ENCODE measurements around the gene SCMH1. TPM values are rescaled to one million over a fixed set of nuclear protein-coding genes. Genes with fewer than 3 reads are reported as not detected.

Gene SCMH1
- total and polyA plus RNA-seq, 7 donors: 16.2 to 39.4 (median 28.3) TPM

DNA sequence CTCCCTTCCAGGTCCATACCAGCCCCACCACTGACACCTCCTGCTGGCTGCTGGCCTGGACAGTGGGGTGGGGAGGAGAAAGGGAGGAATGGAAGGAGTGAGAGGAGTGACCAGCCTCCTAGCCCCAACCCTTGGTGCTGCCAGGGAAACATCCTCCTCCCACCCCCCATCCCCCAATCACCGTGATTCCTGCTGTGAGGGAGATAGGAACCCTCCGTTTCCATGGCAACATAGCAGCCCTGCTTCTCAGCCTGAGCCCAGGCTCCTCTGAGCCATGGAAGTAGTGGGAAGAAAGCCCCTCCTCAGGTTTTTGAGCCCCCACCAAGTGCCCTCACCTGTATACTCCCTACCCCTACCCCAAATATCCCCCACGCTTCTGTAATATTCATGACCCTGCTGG lies 44.4 kb upstream of the SCMH1 start:
- Histone ChIP-seq H3K4me3 (no peak overlapping the region), H3K27ac (no peak overlapping the region), H3K4me1 (no peaks in the 10 kb centered on the region), H3K9me3 (no peaks in the 10 kb centered on the region), H3K36me3 (ENCODE audit: insufficient read depth in 1 of 2, low read depth in 1 of 2) (no peaks in the 10 kb centered on the region), H3K27me3 (ENCODE audit: insufficient read depth in 3 of 3, low read length in 2 of 3) (no peaks in the 10 kb centered on the region)
- DNase-seq (no peak), ATAC-seq (no peak)
- 58 to 81% (median 70%) methylated on average over 3 of the region's 3 CpGs for WGBS, 3 donors
- intact Hi-C loops (cut with DNase I): no loop called here
- TF ChIP-seq, protein P1, sequence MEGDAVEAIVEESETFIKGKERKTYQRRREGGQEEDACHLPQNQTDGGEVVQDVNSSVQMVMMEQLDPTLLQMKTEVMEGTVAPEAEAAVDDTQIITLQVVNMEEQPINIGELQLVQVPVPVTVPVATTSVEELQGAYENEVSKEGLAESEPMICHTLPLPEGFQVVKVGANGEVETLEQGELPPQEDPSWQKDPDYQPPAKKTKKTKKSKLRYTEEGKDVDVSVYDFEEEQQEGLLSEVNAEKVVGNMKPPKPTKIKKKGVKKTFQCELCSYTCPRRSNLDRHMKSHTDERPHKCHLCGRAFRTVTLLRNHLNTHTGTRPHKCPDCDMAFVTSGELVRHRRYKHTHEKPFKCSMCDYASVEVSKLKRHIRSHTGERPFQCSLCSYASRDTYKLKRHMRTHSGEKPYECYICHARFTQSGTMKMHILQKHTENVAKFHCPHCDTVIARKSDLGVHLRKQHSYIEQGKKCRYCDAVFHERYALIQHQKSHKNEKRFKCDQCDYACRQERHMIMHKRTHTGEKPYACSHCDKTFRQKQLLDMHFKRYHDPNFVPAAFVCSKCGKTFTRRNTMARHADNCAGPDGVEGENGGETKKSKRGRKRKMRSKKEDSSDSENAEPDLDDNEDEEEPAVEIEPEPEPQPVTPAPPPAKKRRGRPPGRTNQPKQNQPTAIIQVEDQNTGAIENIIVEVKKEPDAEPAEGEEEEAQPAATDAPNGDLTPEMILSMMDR (IDR thresholded peaks at IDR 0.05): no peak

DNA sequence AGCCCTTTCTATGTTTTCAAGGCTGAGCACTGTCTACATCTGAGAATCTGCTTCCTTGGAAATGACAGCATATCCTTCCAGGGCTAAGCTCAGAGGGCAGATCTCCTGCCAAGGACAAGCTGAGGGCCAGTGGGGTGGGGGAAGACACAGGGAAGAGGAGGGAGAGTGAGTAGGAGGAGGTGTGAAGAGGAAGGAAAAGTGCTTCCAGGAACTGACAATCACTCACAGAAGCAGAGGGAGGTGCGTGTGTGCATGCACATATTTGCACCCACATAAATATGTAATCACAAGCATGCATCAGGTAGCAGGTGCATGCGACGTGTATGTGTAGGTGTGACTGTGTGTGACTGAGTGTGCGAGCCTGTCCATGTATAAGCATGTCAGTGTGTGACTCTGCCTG lies 43.7 kb upstream of the SCMH1 start:
- TF ChIP-seq, protein P1 (IDR thresholded peaks at IDR 0.05): no peak
- DNase-seq (no peak), ATAC-seq (peak in 1 of 4 donors; percentile 26)
- no peak overlapping the region for H3K4me3 ChIP-seq
- H3K36me3 ChIP-seq (ENCODE audit: insufficient read depth in 1 of 2, low read depth in 1 of 2): no peaks in the 10 kb centered on the region
- no peaks in the 10 kb centered on the region for H3K9me3 ChIP-seq
- no peaks in the 10 kb centered on the region for H3K4me1 ChIP-seq
- H3K27ac ChIP-seq: no peak overlapping the region
- intact Hi-C loops (cut with DNase I): no loop called here
- 79 to 94% (median 94%) methylated on average over 4 of the region's 4 CpGs for WGBS, 3 donors
- no peaks in the 10 kb centered on the region for H3K27me3 ChIP-seq (ENCODE audit: insufficient read depth in 3 of 3, low read length in 2 of 3)

DNA sequence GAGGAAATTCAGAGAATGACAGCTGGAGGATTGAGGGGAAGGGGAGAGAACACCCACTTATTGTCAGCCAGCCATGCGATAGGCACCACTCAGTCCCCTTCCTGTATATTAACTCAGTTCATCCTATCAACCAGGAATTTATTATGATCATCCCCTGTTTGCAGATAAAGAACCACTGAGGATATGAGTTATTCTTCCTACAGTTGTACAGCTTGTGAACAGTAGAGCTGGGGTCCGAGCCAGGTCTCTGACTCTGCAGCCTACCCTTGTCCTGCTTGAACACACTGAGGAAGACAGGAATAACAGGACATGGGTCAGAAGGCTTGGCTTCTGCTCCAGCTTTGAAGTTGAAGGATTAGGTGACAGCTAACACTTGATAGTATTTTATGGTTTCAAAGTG lies 42.0 kb upstream of the SCMH1 start:
- no peak for ATAC-seq

DNA sequence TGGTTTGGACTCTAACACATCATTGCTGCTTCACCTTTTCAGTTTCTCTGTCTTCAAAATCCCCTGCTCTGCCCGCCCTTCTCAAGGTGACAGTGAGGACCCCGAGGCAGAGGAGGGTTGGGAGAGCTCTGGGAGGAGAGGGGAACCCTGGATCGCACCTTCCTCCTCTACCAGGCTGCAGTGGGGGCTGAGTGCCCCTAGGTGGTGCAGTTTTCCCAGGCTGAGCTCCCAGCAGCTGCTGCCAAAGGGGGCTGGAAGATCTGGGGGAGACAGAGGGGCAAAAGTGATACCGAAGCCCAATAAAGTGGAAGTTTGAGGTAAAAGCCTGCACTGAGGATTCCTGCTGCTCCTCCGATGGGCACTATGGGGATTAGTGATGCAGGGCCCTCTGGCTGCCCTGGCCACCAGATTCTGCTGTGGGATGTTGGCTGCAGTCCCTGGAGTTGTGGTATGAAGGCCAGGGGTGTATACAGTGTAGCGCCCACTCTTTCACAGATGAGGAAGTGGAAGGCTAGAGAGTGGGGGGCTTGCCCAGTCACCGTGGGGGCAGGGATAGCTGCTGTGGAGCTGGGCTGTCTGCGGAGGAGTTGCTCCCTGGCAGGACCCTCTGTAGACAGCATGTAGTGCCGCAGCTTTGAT lies 40.7 kb upstream of the SCMH1 start:
- TF ChIP-seq, protein P1 (IDR thresholded peaks at IDR 0.05): peak; percentile 73
- ATAC-seq (peak; percentile 69 to 85 (median 82)), DNase-seq (peak; percentile 24 to 65)
- Histone ChIP-seq H3K27me3 (ENCODE audit: insufficient read depth in 3 of 3, low read length in 2 of 3) (no peaks in the 10 kb centered on the region), H3K4me3 (no peak overlapping the region), H3K27ac (no peak overlapping the region), H3K36me3 (ENCODE audit: insufficient read depth in 1 of 2, low read depth in 1 of 2) (no peaks in the 10 kb centered on the region), H3K9me3 (no peaks in the 10 kb centered on the region), H3K4me1 (no peaks in the 10 kb centered on the region)
- WGBS, 3 donors: 44 to 51% (median 44%) methylated on average over 9 of the region's 9 CpGs
- intact Hi-C loops (cut with DNase I): loop anchor here (5.0 kb wide), 2 partner anchors 135 to 150 kb away; no protein-coding TSS in a partner anchor

More for the DNA sequence above, 42.0 kb upstream of the SCMH1 start:
- intact Hi-C loops (cut with DNase I): loop anchor here (5.0 kb wide), 2 partner anchors 133 to 148 kb away; no protein-coding TSS in a partner anchor
- Histone ChIP-seq H3K36me3 (ENCODE audit: insufficient read depth in 1 of 2, low read depth in 1 of 2) (no peaks in the 10 kb centered on the region), H3K27ac (no peak overlapping the region), H3K4me3 (no peak overlapping the region), H3K4me1 (no peaks in the 10 kb centered on the region), H3K27me3 (ENCODE audit: insufficient read depth in 3 of 3, low read length in 2 of 3) (no peaks in the 10 kb centered on the region), H3K9me3 (no peaks in the 10 kb centered on the region)
- WGBS, 3 donors: 74 to 86% (median 85%) methylated on average over 2 of the region's 2 CpGs
- no peak for DNase-seq
- TF ChIP-seq, protein P1 (IDR thresholded peaks at IDR 0.05): no peak

DNA sequence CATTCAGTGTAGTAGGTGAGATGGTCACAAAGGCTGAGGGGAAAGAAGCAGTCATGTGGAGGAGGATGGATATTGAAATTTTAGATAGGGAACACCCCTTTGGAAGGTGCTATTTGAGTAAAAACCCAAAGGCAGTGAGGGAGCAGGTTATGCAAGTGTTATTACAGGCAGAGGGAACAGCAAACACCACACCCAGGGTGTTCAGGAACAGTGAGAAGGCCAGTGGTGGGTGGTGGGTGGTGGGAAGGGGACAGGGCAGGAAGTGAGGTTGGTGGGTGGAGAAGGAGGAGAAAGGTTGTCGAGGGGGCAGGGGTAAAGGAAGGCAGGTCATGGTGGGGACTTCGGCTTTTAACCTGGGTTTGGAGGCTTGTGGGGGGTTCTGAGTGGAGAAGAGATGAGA lies 39.2 kb upstream of the SCMH1 start:
- TF ChIP-seq, protein P1 (IDR thresholded peaks at IDR 0.05): no peak
- no peaks in the 10 kb centered on the region for H3K36me3 ChIP-seq (ENCODE audit: insufficient read depth in 1 of 2, low read depth in 1 of 2)
- H3K9me3 ChIP-seq: no peaks in the 10 kb centered on the region
- DNase-seq (no peak), ATAC-seq (no peak)
- no peaks in the 10 kb centered on the region for H3K4me1 ChIP-seq
- no peak overlapping the region for H3K4me3 ChIP-seq
- H3K27ac ChIP-seq: no peak overlapping the region
- H3K27me3 ChIP-seq (ENCODE audit: insufficient read depth in 3 of 3, low read length in 2 of 3): no peaks in the 10 kb centered on the region
- 83 to 90% (median 89%) methylated on average over 2 of the region's 2 CpGs for WGBS, 3 donors
- intact Hi-C loops (cut with DNase I): loop anchor here (5.0 kb wide), 2 partner anchors 136 to 151 kb away; no protein-coding TSS in a partner anchor

All from psoas muscle (tissue), 8 donors.